ENCODE measurements around the gene TMEM176B. TPM values are rescaled to one million over a fixed set of nuclear protein-coding genes. Genes with fewer than 3 reads are reported as not detected.

The TMEM176B gene
- total and polyA plus RNA-seq, 2 of the 13 experiments (the other 11 are each of a cell fraction or from before 2014, with no cell fraction given), result not detected

- H3K4me3 ChIP-seq (replicated peaks in 1 of 3; ENCODE audit: insufficient read depth in 1 of 3, low read depth in 2 of 3, low read length in 3 of 3), result no peak overlapping the region
- DNase-seq (ENCODE audit: low spot score) (no peak), ATAC-seq (no peak), FAIRE-seq (no peak)
- TF ChIP-seq SSRP1 (CRISPR knock-in tag; IDR thresholded peaks at IDR 0.05) (no peak), THAP9 (CRISPR knock-in tag; IDR thresholded peaks at IDR 0.05; ENCODE audit: borderline replicate concordance) (no peak), MLLT10 (CRISPR knock-in tag; IDR thresholded peaks at IDR 0.05) (no peak), ZNF205 (CRISPR knock-in tag; IDR thresholded peaks at IDR 0.05) (no peak), KDM3A (CRISPR knock-in tag; IDR thresholded peaks at IDR 0.05; ENCODE audit: low read depth) (no peak), ZNF550 (CRISPR knock-in tag; IDR thresholded peaks at IDR 0.05; ENCODE audit: borderline replicate concordance) (no peak), ATF3 (CRISPR knock-in tag; IDR thresholded peaks at IDR 0.05) (no peak), REST (IDR thresholded peaks at IDR 0.05; ENCODE audit: borderline replicate concordance in 1 of 2, low read depth in 1 of 2, low read length in 2 of 2) (no peak), MAX (IDR thresholded peaks at IDR 0.05) (no peak), GRHL1 (CRISPR knock-in tag; conservative IDR thresholded peaks at IDR 0.05) (no peak), SMARCC2 (IDR thresholded peaks at IDR 0.05) (no peak), DMAP1 (CRISPR knock-in tag; IDR thresholded peaks at IDR 0.05) (no peak), HNRNPLL (IDR thresholded peaks at IDR 0.05; ENCODE audit: low read depth, low read length, poor library complexity, severe bottlenecking) (no peak), SALL2 (CRISPR knock-in tag; IDR thresholded peaks at IDR 0.05) (no peak)
- H3K36me3 ChIP-seq (replicated peaks in 1 of 2; ENCODE audit: control insufficient read depth in 1 of 2, insufficient read depth in 2 of 2, low read length in 2 of 2), result no peaks in the 10 kb centered on the region
- no peak overlapping the region for H3K4me2 ChIP-seq (ENCODE audit: low read depth, low read length)
- CTCF ChIA-PET (ENCODE audit: low intra/inter-chr PET ratio, low total read pairs), result no interaction called here
- H3K9me3 ChIP-seq (ENCODE audit: low read length), result no peaks in the 10 kb centered on the region
- H3K27me3 ChIP-seq (ENCODE audit: control insufficient read depth in 1 of 2, insufficient read depth in 2 of 2, low read length in 2 of 2), result peaks cover 0 to 9% of the 10 kb centered on the region in 2 experiments; a peak in 1 of 5 replicates
- H4K20me1 ChIP-seq (ENCODE audit: insufficient read depth, low read length), result no peaks in the 10 kb centered on the region
- H3K4me1 ChIP-seq (ENCODE audit: insufficient read depth, low read length), result peaks cover 7% of the 10 kb centered on the region; the same call in 1 of the 2 replicates
- 42% methylated on average over 1 of the region's 1 CpG for WGBS (ENCODE audit: low lambda C conversion rate)
- no peak overlapping the region for H3K9ac ChIP-seq (ENCODE audit: insufficient read depth, low read depth, low read length)
- H3K79me2 ChIP-seq (ENCODE audit: insufficient read depth, low read length), result no peaks in the 10 kb centered on the region
- POLR2A ChIA-PET, result no interaction called here
- H2AFZ ChIP-seq (ENCODE audit: low read length), result no peak overlapping the region
- no peak overlapping the region for H3K27ac ChIP-seq (ENCODE audit: extremely low read length, insufficient read depth, low read length)
- no TSS peak for BruUV-seq (replicated peaks)
- intact Hi-C loops (cut with micrococcal nuclease; ENCODE audit: unreplicated experiment), result no loop called here
- in situ Hi-C loops (cut with HindIII; ENCODE audit: extremely low pct_ligation_motif_present, low pct_unique_long_range_greater_than_20kb), result no loop called here
Observed at GRCh38 chr7:150829426-150829825, 29.3 kb upstream of the TMEM176B start.
